GM19351 (cell line): ENCODE results near the gene HSD11B2.

Source experiments
- ATAC-seq: cut with Tn5 transposase; IDR thresholded peaks from one replicate; pipeline ENCODE4 v1.9.1; 2021; ENCODE audit warnings: mild to moderate bottlenecking, moderate library complexity; ENCODE audit not compliant: unreplicated experiment

The HSD11B2 gene

DNA sequence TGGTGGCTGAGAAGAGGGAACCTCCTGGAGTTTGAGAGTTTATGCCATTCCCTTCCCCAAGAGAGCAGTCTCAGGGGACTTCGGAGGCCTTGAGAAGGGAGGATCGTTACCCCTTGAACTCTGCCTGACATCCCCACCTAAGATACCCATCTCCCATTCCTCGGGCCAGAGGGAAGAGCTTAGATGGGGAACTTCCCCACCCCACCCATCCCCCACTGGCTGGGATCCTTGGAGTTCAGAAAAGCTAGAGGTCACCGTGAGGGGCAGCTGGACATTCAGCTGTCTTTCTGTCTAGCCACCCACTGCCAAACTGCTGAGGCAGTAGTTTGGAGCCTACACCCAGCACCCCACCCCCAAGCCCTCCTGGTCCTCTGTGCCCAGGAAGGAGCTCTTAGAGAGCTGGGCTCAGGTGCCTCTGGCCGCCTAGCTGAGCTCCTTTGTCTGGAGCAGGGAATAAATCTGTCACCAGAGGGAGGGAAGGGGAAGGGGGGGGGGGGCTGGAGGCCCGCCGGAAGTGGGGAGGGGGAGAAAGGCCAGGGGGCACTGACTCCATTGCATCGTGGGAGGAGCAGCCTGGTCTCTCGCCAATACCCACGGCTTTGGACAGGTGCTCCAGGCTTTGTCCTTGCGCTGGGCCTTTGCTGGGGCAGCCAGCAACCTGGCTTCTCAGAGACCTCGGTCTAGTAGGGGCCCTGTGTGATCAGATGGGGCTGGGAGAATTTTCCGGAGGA is 1.0 kb downstream of the HSD11B2 start:
- no peak for ATAC-seq

DNA sequence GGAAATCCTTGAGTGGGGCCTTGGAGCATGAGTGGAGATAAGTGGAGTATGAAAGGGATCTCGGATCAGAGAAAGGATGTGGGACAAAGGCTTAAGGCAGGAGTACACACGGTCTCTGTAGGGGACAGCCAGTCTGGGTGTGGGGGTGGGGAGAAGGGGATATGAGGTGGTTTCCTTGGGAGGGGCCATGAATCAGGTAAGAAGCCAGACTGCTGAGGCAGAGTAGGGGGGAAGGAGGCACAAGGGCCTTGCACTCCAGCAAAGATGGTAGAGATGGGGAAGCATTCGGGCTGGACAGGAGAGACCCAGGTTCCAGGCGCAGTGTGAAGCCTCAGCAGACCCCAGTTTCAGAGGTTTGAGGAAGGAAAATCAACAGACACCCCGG is 1.6 kb downstream of the HSD11B2 start:
- ATAC-seq: no peak

DNA sequence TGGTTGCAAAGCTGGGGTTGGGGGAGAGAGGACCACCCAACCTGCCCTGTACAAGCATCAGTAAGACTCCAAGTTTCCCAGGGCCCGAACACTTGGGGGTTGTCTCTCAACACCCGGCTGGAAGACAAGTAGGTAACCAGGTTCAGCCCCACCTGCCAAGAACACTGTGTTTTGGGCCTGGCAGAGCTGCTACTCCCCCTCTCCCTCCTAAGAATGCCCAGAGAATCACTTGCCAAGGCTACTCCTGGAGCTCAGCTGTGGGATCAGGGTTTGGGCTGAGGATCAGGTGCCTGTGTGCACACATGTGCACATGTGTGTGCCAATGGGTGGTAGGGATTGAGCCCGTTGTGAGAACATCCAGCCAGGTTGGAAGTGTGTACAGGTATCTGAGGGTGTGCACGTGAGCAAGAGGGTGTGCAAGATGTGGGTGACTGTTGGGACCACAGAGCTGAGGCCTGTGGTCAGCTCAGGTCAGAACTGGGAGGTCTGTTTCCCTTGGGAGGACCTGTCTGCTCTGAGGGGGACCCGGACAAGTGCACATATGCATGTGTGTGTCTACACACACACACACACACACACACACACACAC is 2.3 kb downstream of the HSD11B2 start:
- ATAC-seq: no peak

DNA sequence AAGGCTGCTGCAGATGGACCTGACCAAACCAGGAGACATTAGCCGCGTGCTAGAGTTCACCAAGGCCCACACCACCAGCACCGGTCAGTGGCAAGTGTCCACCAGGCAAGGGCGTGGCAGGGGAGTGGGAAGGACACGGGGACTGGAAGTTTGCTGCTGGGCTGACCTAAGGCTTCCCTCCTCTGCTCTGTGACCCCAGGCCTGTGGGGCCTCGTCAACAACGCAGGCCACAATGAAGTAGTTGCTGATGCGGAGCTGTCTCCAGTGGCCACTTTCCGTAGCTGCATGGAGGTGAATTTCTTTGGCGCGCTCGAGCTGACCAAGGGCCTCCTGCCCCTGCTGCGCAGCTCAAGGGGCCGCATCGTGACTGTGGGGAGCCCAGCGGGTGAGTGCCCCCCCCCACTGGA is 4.8 kb downstream of the HSD11B2 start:
- ATAC-seq: no peak

DNA sequence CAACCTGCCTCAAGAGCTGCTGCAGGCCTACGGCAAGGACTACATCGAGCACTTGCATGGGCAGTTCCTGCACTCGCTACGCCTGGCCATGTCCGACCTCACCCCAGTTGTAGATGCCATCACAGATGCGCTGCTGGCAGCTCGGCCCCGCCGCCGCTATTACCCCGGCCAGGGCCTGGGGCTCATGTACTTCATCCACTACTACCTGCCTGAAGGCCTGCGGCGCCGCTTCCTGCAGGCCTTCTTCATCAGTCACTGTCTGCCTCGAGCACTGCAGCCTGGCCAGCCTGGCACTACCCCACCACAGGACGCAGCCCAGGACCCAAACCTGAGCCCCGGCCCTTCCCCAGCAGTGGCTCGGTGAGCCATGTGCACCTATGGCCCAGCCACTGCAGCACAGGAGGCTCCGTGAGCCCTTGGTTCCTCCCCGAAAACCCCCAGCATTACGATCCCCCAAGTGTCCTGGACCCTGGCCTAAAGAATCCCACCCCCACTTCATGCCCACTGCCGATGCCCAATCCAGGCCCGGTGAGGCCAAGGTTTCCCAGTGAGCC is 5.8 kb downstream of the HSD11B2 start:
- no peak for ATAC-seq

DNA sequence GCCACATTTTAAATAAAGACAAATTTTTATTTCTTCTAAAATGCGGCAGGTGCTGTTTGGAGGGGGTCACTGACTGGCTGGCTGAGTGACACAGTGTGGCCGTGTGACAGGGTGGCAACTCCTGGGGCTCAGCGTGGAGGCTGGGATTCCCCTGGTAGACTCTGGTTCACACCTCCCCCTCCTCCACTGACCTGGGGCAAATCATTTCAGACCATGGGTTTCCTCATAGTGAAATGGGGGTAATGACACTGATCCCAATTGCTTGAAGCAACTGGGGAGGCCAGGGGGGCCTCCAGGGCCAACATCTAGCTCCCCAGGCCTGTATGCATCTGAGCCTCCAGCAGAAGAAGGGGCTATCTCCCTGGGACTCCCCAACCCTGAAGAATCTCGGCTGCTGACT is 6.6 kb downstream of the HSD11B2 start:
- no peak for ATAC-seq

DNA sequence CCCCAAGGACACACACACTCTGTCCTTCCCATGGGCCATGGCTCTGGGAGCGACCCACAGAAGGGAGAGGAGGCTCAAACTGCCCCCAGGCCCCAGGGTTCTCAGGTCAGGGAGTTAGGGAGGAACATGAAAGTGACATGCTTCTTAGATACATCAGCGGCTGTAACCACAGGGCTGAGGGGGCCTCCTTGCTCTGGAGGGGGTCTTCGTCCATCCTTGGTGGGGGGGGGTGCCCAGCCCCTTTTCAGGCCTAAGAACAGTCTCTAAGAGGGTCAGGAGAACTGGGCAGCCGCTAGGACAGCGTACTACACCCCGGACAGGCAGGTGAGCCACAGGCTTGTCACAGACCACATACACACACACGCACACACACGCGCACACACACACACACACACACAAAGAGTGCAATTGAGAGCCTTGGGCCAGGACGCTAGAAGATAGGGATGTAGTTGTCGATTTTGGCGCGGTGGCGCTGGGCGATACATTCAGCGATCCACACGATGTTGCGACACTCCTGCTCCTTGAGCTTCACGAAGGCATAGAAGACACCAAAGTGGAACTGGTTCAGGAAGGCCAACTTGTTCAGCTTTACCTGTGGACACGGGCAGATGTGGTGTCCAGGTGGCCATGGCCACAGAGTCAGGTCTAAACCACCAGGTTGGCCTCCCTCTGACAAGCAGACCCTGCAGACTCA is 7.3 kb downstream of the HSD11B2 start:
- ATAC-seq: no peak

DNA sequence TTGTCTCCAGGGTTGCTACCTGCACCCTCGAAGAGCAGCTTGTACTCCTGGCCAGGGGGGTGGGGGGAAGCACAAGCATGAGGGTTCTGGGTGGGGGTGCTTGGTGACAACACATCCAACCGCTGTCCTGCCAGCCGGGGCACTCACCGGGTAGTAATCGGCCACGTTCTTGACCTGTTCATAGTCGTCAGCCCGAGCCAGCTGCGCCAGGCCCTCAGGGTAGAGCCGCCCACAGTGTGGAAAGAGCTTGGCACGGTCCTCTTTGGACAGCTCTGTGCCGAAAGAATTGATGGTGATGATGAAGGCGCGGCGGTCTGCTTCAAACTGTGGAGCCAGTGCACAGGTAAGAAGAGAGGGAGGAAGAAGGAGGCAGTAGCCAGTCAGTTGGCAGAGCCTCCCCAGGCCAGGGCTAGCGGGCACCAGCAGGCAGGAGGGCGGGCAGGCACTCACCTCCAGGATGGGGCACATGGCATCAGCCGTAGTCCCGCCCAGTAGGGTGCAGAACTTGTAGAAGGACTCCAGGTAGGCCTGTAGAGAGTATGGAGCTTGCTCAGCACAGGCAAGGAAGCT is 8.0 kb downstream of the HSD11B2 start:
- no peak for ATAC-seq

DNA sequence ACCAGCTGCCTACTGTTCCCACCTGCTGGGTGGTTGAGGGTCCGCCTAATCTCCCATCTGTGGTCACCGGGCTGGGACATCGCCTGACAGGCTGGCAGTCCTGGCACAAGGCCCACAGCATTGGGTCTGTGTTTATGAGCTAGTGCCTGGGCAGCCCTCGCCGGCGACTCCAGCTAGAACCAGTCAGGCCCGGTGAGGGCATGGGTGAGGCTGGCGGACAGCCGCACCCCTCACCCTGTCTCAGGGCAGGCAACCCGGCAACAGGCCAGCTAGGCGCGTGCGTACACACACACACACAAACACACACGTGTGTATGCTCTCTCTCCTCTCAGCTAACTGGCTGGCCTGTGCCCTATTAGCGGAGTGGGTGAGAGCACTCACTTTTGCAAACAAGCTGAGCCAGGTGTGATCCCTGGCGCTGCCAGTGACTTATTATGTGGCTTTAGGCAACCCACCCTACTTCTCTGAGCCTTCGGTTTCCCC is 10.4 kb downstream of the HSD11B2 start:
- no peak for ATAC-seq

DNA sequence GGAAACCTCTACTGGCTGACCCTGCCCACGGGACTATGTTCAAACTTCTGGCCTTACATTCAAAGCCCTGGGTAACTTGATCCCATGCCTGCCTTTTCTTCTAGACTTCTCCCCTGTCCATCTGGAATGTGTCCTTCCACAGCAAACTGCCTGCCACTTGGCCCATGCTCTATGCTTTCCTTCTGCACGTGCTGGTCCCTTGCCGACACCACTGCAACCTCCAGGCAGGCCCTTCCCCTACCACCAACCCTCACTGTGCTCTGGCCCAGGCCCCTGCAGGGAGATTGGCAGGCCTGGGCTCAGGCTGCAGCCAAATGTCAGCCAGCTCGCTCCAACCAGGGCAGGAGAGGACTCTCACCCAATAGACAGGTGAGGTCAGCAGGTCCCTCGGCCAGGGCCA is 11.0 kb downstream of the HSD11B2 start:
- no peak for ATAC-seq

DNA sequence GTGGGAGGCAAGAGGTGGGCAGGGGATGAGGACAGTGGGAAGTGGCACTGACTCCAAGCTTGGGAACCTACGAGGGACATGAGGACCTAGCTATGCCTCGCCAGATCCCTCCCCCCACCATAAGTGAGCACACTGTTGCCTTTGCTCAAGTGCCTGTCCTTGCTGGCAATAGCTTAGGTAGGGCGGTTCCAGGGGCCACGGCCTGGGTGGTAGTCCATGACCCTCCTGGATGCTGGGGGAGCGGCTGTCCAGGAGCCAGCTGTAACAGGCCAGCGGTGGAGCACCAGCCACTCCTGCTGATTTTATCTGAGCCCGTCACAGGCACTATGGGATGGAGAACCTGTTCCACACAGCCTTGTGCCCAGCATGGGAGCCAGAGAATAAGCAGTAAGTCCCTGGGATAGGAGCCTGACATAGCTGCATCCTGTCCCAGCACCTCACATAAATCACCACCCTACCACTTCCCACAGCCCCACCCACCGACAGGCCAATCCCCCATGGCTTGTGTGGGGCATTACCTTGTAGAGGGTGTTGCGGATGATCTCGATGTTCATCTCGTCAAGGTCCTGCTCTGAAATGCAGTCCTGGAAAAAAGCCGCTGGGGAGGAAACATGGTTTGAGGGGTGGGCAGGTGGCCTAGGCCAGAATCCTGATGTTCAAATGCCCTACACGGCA is 11.8 kb downstream of the HSD11B2 start:
- no peak for ATAC-seq

DNA sequence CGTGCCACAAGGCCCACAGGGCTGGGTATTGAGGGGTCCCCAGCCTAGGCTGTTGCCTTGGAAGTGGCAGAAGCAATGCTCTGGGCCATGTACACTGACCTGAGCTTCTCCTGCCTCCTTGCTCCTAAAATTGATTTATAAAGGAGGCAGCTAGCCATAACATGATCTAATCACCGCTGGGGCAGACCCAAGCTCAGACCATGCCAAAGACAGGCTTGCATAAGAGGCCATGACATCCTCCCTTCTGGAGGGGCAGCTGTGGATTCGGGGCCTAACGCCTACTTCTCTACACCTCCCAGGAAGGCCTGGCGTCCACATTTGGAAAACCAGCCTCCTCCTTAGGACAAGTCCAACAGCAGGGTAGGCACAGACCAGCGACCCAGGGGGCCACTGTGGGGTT is 12.3 kb downstream of the HSD11B2 start:
- ATAC-seq: no peak

DNA sequence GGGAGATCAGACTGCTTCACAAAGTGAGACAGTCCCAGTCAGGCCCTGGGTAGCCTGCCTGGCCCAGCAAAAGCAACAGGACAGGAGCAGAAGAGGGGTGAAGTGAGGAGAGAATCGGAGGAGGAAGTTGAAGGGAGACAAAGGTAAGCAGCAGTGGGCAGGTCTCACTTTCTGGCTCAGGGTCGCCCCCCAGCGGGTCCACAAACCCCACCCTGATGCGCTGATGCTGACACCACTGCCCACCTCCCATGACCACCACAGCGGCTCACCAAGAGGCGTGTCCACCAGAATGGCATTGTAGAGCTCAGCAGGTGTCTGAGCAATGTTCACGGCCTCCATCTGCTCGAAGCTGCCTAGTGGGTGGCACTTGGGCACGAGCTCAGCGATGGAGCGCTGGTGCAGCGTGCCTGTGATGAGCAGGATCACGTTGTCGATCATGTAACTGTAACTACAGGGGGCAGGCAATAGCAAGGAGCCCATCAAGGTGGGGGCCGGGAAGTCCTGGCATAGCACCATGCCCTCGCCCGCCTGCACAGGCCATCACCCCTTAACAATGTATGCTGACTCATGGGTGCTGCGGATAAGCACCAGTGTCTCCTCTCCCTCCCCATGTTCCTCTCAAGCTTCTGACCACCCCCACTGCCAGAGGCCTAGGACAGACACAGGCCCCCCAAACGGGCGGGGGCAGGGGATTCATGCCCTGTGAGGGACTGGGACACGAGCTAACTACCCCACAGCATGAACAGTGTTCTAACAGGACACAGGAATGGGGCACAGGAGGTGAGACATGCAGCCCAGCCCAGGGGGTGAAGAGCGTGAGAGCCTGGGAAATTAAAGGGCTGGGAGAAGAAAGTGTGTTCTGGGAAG is 13.6 kb downstream of the HSD11B2 start:
- ATAC-seq: no peak

DNA sequence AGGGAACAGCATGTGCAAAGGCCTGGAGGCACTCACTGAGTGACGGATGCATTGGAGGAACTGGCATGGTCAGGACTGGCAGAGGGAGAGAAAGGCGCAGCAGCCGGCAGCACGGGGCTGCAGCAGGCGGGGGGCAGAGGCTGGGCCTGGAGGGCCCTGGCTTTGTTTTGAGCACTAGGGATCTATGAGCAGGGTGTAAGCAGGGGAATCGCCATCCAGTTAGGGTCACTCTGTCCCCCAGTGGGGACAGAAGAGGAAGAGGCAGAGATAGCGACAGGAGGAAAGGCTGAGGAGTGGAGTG is 14.2 kb downstream of the HSD11B2 start:
- no peak for ATAC-seq

DNA sequence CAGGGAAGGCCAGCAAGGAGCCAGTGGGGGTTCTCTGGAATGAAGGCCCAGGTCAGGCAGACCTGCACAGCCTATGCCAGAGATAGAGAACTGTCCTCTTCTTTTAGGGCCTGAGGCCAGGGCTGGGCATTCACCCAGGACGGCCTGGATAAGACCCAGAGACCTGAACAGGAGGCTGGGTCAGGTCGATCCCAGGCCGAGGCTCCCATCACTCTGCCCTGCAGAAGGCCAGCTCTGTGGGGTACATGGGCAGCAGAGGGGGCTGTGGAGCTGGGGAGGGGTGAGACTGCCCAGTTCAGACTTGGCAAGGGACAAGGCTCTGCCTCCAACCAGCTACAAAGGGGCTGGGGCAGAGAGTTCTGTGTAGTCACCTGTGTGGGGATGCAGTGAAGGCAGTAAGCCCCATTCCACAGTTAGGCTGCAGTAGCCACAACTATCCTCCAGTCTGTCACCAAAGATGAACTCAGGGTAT is 14.6 kb downstream of the HSD11B2 start:
- no peak for ATAC-seq

DNA sequence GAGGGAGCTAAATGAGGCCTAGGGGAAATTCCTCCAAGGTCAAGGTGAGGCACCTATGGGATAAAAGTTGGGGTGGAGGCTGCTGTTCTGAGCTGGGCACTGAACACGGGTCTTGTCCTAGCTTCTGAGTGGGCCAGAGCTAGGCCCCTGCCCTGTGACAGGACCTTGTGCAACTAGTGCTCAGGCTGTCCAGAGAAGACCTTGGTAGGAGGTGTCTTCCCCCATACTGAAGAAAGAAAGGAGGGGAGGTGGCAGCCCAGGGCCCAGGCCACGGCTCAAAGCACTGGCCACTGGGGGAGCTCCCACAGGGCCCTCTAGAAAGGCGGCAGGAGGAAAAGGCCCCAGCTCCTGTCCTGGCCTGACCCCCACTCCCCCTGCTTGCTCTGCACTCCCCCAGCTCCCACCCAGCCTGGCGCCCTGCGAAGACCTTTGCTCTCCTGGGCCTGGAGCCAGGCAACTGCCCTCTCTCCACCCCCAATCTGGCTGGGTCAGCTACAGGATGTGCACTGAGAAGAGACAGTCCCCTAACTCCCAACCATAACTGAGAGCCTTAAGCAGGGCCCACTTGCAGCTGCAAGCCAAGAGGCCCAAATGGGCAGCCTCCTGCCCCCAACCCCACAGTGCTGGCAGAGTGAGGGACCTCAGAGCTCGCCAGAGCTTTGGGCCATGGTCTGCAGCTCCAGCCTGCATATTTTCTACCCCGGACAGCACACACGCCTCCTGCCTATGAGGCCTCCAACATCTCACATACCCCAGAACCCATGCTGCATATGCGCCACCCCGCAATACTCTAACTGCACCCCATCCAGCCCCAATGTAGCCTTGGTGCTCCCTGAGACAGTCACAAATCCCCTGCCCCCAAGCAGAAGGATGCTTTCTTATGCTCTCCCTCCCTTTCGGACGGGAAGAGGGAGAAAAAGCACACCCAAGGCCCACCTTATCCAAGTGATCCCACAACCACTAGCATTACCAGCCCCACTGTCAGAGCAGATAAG is 15.3 kb downstream of the HSD11B2 start:
- no peak for ATAC-seq

DNA sequence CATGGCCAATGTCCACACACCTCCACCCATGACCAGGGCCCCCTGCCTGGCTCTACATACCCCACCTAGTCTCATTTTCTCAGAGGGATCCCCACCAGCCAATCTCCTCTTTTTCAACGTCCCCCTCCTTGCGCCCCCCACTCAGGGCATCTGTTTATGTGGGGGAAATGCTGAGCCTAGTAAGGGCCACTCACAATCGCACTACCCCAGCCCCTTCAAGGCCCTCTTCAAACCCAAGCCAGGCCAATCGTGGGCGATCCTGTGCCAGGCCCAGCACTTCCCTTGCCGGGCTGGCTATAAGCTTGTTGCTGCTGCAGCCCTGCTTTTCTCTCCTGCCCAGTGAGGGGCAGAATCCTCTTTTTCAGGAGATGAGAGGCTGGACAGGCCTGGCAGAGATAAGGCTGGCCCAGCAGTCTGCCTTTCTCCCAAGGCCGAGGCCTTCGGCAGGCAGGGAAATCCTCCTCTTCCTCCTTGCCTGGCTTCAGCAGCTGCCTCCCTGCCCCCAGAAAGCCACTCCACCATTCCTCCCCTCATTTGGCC is 16.1 kb downstream of the HSD11B2 start:
- no peak for ATAC-seq

DNA sequence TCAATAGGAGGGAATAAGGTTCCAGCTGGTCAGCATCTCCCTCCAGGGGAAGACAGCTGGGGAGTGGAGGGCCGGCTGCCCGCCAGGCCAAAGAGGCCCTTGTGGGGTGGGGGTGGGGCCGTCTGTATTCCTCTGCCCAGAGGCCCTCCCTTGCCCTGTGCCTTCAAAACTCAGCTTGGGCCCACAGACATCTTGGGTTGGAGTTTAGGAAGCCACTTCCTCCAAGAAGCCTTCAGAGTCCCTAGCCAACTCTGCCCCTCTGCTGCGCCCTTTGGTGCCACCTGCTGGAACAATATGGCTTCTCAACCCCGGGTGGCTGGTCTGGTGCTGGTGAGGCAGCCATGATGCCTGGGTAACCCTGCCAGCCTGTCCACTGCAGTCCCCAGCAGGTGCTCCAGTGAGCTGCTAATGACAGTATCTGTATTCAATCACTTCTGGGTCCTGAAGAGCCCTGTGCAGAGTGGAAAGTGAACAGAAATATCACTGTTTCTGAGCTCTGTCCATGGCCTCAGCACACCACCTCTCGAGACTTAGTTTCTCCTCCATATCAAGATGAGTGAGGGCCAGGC is 16.7 kb downstream of the HSD11B2 start:
- ATAC-seq: no peak
